HG02973 (cell line): ENCODE measurements around the gene SLC9A5.

Experiments
- ATAC-seq: cut with Tn5 transposase; IDR thresholded peaks from one replicate; pipeline ENCODE4 v1.9.1; 2021; ENCODE audit warnings: moderate library complexity; ENCODE audit not compliant: unreplicated experiment

Gene SLC9A5

GRCh38 chr16:67255553-67256221, 6.9 kb downstream of the SLC9A5 start:
- no peak for ATAC-seq

GRCh38 chr16:67256701-67257230, 8.0 kb downstream of the SLC9A5 start:
- ATAC-seq, result no peak

- ATAC-seq, result no peak
These were observed 8.8 kb downstream of the SLC9A5 start for GRCh38 chr16:67257486-67258160.

- ATAC-seq, result no peak
These were observed 9.5 kb downstream of the SLC9A5 start for GRCh38 chr16:67258161-67258835.

GRCh38 chr16:67259705-67260104, 10.9 kb downstream of the SLC9A5 start:
- no peak for ATAC-seq

GRCh38 chr16:67260426-67261063, 11.8 kb downstream of the SLC9A5 start:
- no peak for ATAC-seq

GRCh38 chr16:67263201-67263600, 14.4 kb downstream of the SLC9A5 start:
- no peak for ATAC-seq

GRCh38 chr16:67264277-67264676, 15.5 kb downstream of the SLC9A5 start:
- ATAC-seq, result no peak

GRCh38 chr16:67264866-67265265, 16.1 kb downstream of the SLC9A5 start:
- ATAC-seq, result no peak

- no peak for ATAC-seq
These were observed 17.1 kb downstream of the SLC9A5 start for GRCh38 chr16:67265834-67266233.

- no peak for ATAC-seq
These were observed 19.4 kb downstream of the SLC9A5 start for GRCh38 chr16:67268136-67268579.

GRCh38 chr16:67269766-67270165, 21.0 kb downstream of the SLC9A5 start:
- ATAC-seq, result no peak

- ATAC-seq, result no peak
These were observed 22.2 kb downstream of the SLC9A5 start for GRCh38 chr16:67270931-67271338.

GRCh38 chr16:67271446-67271845, 22.7 kb downstream of the SLC9A5 start:
- no peak for ATAC-seq

GRCh38 chr16:67275321-67275720, 26.5 kb downstream of the SLC9A5 start:
- ATAC-seq, result no peak

- ATAC-seq, result no peak
These were observed 28.7 kb downstream of the SLC9A5 start for GRCh38 chr16:67277294-67277998.

- ATAC-seq, result no peak
These were observed 29.4 kb downstream of the SLC9A5 start for GRCh38 chr16:67277999-67278772.

GRCh38 chr16:67278773-67279295, 30.1 kb downstream of the SLC9A5 start:
- peak; percentile 42 for ATAC-seq

- peak; percentile 74 for ATAC-seq
These were observed 30.7 kb downstream of the SLC9A5 start, which contains the start of gene PLEKHG4 for GRCh38 chr16:67279296-67280089. Gene PLEKHG4 (plus strand): TSS chr16:67279532. CDS start chr16:67280045, 513 bp downstream.
